ENCODE results near the gene CBR4. TPM values are rescaled to one million over a fixed set of nuclear protein-coding genes. Genes with fewer than 3 reads are reported as not detected.
A peak's percentile ranks its signal among the peaks of the same experiment; 100 is the strongest.

Gene CBR4
- total and polyA plus RNA-seq, 2 donors (not counting 3 experiments of a cell fraction or from before 2014, with no cell fraction given) = 4.8 to 26.3 TPM

DNA sequence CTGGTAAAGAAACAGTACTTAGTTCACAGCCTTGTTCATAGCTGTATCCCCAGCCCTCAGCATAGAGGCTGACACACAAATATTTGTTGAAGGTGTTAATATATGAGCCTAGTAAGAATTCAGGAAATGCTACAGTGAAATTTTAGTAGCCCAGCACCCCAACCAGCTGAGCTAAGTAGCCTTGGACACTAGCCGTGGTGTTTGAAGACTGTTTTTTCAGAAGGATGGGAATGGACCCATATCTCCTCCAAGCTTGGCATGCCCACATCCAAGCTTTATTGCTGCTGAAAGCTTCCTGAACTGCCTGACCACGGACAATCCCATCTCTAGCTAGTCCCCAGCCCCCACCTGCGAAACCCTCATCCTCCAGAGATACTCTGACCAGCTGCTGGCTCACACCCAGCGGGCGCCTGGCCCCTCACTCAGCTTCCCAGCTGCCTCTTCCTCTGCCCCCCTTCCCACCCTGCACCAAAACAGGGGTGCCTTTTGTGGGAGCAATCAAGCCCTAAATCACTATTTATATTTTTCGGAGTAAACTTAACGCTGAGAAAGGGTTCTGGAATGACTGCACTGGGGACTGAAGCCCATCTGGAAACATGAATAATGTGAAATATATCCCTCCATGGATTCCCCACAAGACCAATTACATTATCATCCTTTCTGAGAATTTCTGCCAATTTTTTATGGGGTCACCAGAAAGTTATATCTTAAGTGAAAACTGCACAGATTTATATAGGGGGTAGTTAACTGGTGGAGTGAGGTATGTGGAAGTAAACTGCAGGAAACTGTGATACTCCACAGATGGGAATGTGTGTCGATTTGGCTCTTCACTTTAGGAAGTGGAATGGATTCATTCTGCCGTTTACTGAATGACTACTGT is 41.1 kb upstream of the CBR4 start:
- H3K27me3 ChIP-seq (ENCODE audit: control insufficient read depth in 2 of 2, insufficient read depth in 2 of 2, low read length in 2 of 2) = no peaks in the 10 kb centered on the region
- CTCF ChIA-PET = interaction anchor here (0.8 to 1.6 kb wide), 10 partner anchors 9 to 442 kb away, joined by 3 to 7 read pairs (median 3); no protein-coding TSS in a partner anchor
- POLR2A ChIA-PET = interaction anchor here (0.6 to 1.7 kb wide), 2 partner anchors 41 to 392 kb away, joined by 4 to 5 read pairs; partner anchors contain the start of gene CBR4
- peaks cover 17% of the 10 kb centered on the region for H3K4me1 ChIP-seq (ENCODE audit: control insufficient read depth, extremely low read depth, insufficient read depth, low read length)
- no peak for TF ChIP-seq EZH2 (IDR thresholded peaks at IDR 0.05; ENCODE audit: borderline replicate concordance, low read depth, low read length, severe bottlenecking)
- TF ChIP-seq POLR2AphosphoS5 (IDR thresholded peaks at IDR 0.05; ENCODE audit: insufficient read depth, low read depth, low read length) = no peak
- H2AFZ ChIP-seq (ENCODE audit: low read depth, low read length) = peak overlapping the region; percentile 69
- H3K27ac ChIP-seq (ENCODE audit: insufficient read depth, low read depth, low read length) = peak overlapping the region; percentile 58
- dilution Hi-C loops (cut with MboI; ENCODE audit: extremely low pct_ligation_motif_present, low sequenced_read_pairs) = no loop called here
- no peaks in the 10 kb centered on the region for H3K9me1 ChIP-seq (replicated peaks; ENCODE audit: control insufficient read depth, extremely low read depth, insufficient read depth, low read length)
- intact Hi-C loops (cut with micrococcal nuclease) = loop anchor here (1.0 to 2.0 kb wide), 4 partner anchors 8 to 48 kb away; no protein-coding TSS in a partner anchor
- FAIRE-seq = no peak
- no peak for DNase-seq (ENCODE audit: low read depth, low spot score)
- no peak overlapping the region for H3K4me3 ChIP-seq (replicated peaks in 1 of 3; ENCODE audit: insufficient read depth in 1 of 3, low read depth in 1 of 3, low read length in 3 of 3)
- H3K36me3 ChIP-seq (ENCODE audit: control insufficient read depth in 2 of 2, extremely low read depth in 1 of 2, insufficient read depth in 2 of 2, low read length in 2 of 2) = no peaks in the 10 kb centered on the region
- peak overlapping the region; percentile 10 for H3K9ac ChIP-seq (replicated peaks; ENCODE audit: extremely low read depth, insufficient read depth, low read length)
- H3K79me2 ChIP-seq (ENCODE audit: control insufficient read depth, insufficient read depth, low read length) = no peaks in the 10 kb centered on the region
- no peaks in the 10 kb centered on the region for H4K20me1 ChIP-seq (replicated peaks; ENCODE audit: control insufficient read depth, extremely low read depth, insufficient read depth, low read length)
- no peaks in the 10 kb centered on the region for H3K9me3 ChIP-seq (replicated peaks; ENCODE audit: control insufficient read depth, insufficient read depth, low read length)
- no TSS peak for BruUV-seq (replicated peaks)
- peak overlapping the region; percentile 42 for H3K4me2 ChIP-seq (ENCODE audit: insufficient read depth, low read length)

DNA sequence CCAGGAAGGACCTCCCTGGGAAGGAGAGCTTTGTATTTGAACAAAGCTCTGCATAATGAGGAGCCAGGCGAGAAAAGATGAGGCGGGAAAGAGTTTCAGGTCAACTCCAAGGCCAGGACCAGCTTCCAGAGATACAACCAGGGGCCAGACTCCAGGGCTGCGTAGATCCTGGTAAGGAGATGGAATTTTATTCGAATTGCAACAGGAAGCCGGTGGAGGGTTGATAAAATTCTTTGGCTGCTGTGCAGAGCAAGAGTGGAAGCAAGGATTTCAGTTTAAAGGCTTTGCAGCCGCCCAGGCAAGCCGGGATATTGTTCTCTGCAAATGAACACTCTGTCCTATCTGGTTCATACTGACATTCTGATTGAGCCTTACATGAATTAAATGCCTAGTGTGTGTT is 40.2 kb upstream of the CBR4 start:
- H2AFZ ChIP-seq (ENCODE audit: low read depth, low read length) = peak overlapping the region; percentile 69
- FAIRE-seq = peak; percentile 96
- BruUV-seq (replicated peaks) = no TSS peak
- no peaks in the 10 kb centered on the region for H3K9me1 ChIP-seq (replicated peaks; ENCODE audit: control insufficient read depth, extremely low read depth, insufficient read depth, low read length)
- no peaks in the 10 kb centered on the region for H3K27me3 ChIP-seq (ENCODE audit: control insufficient read depth in 2 of 2, insufficient read depth in 2 of 2, low read length in 2 of 2)
- H3K27ac ChIP-seq (ENCODE audit: insufficient read depth, low read depth, low read length) = peak overlapping the region; percentile 58
- no peaks in the 10 kb centered on the region for H3K36me3 ChIP-seq (ENCODE audit: control insufficient read depth in 2 of 2, extremely low read depth in 1 of 2, insufficient read depth in 2 of 2, low read length in 2 of 2)
- no peaks in the 10 kb centered on the region for H4K20me1 ChIP-seq (replicated peaks; ENCODE audit: control insufficient read depth, extremely low read depth, insufficient read depth, low read length)
- peak; percentile 93 for DNase-seq (ENCODE audit: low read depth, low spot score)
- peak overlapping the region; percentile 42 for H3K4me2 ChIP-seq (ENCODE audit: insufficient read depth, low read length)
- CTCF ChIA-PET = interaction anchor here (0.8 to 1.6 kb wide), 10 partner anchors 10 to 443 kb away, joined by 3 to 7 read pairs (median 3); partner anchors contain the start of gene CBR4
- H3K4me3 ChIP-seq (replicated peaks in 1 of 3; ENCODE audit: insufficient read depth in 1 of 3, low read depth in 1 of 3, low read length in 3 of 3) = no peak overlapping the region
- no peaks in the 10 kb centered on the region for H3K79me2 ChIP-seq (ENCODE audit: control insufficient read depth, insufficient read depth, low read length)
- dilution Hi-C loops (cut with MboI; ENCODE audit: extremely low pct_ligation_motif_present, low sequenced_read_pairs) = no loop called here
- H3K4me1 ChIP-seq (ENCODE audit: control insufficient read depth, extremely low read depth, insufficient read depth, low read length) = peaks cover 17% of the 10 kb centered on the region
- H3K9me3 ChIP-seq (replicated peaks; ENCODE audit: control insufficient read depth, insufficient read depth, low read length) = no peaks in the 10 kb centered on the region
- TF ChIP-seq, protein P1, sequence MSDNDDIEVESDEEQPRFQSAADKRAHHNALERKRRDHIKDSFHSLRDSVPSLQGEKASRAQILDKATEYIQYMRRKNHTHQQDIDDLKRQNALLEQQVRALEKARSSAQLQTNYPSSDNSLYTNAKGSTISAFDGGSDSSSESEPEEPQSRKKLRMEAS (IDR thresholded peaks at IDR 0.05; ENCODE audit: insufficient read depth, insufficient read length) = no peak
- TF ChIP-seq POLR2AphosphoS5 (IDR thresholded peaks at IDR 0.05; ENCODE audit: insufficient read depth, low read depth, low read length) (peak; percentile 49), JUN (IDR thresholded peaks at IDR 0.05; ENCODE audit: borderline replicate concordance, insufficient read depth, insufficient read length, low read depth) (no peak), GATA2 (IDR thresholded peaks at IDR 0.05; ENCODE audit: insufficient read depth, insufficient read length, low read depth, low read length) (peak; percentile 40)
- TF ChIP-seq, protein P2, sequence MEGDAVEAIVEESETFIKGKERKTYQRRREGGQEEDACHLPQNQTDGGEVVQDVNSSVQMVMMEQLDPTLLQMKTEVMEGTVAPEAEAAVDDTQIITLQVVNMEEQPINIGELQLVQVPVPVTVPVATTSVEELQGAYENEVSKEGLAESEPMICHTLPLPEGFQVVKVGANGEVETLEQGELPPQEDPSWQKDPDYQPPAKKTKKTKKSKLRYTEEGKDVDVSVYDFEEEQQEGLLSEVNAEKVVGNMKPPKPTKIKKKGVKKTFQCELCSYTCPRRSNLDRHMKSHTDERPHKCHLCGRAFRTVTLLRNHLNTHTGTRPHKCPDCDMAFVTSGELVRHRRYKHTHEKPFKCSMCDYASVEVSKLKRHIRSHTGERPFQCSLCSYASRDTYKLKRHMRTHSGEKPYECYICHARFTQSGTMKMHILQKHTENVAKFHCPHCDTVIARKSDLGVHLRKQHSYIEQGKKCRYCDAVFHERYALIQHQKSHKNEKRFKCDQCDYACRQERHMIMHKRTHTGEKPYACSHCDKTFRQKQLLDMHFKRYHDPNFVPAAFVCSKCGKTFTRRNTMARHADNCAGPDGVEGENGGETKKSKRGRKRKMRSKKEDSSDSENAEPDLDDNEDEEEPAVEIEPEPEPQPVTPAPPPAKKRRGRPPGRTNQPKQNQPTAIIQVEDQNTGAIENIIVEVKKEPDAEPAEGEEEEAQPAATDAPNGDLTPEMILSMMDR (IDR thresholded peaks at IDR 0.05; ENCODE audit: extremely low read depth in 1 of 2, insufficient read depth in 1 of 2, low read depth in 1 of 2, low read length in 2 of 2) = no peak
- POLR2A ChIA-PET = interaction anchor here (0.6 to 1.7 kb wide), 2 partner anchors 40 to 393 kb away, joined by 4 to 5 read pairs; partner anchors contain the start of gene CBR4
- peak overlapping the region; percentile 10 for H3K9ac ChIP-seq (replicated peaks; ENCODE audit: extremely low read depth, insufficient read depth, low read length)
- intact Hi-C loops (cut with micrococcal nuclease) = loop anchor here (1.0 to 2.0 kb wide), 4 partner anchors 9 to 49 kb away; no protein-coding TSS in a partner anchor
